Thymus (tissue), 11 donors: ENCODE measurements around the gene ALDH1L1. TPM values are rescaled to one million over a fixed set of nuclear protein-coding genes. Genes with fewer than 3 reads are reported as not detected.

Experiments
- DNase-seq, 9 donors: peaks; one replicate each; pipeline ENCODE4 v3.0.0-alpha.2; 2013; ENCODE audit warnings: low spot score in 9 of 9, low read depth in 6 of 9, missing footprints in 1 of 9
- H3K27ac ChIP-seq, 2 donors: one replicate each; pipeline ENCODE4 v1.5.1; 2013; ENCODE audit warnings: control low read depth in 1 of 2, low read depth in 1 of 2, low read length in 1 of 2, mild to moderate bottlenecking in 1 of 2, moderate library complexity in 1 of 2
- H3K27me3 ChIP-seq, 2 donors: one replicate each; pipeline ENCODE4 v1.5.1; 2013; ENCODE audit warnings: low read length in 1 of 2; ENCODE audit not compliant: control insufficient read depth in 2 of 2, insufficient read depth in 1 of 2
- H3K36me3 ChIP-seq, 2 donors: one replicate each; pipeline ENCODE4 v1.5.1; 2013; ENCODE audit warnings: low read length in 1 of 2, mild to moderate bottlenecking in 1 of 2, moderate library complexity in 1 of 2; ENCODE audit not compliant: control insufficient read depth in 2 of 2, insufficient read depth in 2 of 2
- H3K4me1 ChIP-seq, 2 donors: one replicate each; pipeline ENCODE4 v1.5.1; 2013; ENCODE audit warnings: low read length in 2 of 2; ENCODE audit not compliant: control insufficient read depth in 2 of 2, insufficient read depth in 2 of 2
- H3K4me3 ChIP-seq, 2 donors: one replicate each; pipeline ENCODE4 v1.5.1; 2013; ENCODE audit warnings: low read length in 2 of 2, control low read depth in 1 of 2, mild to moderate bottlenecking in 1 of 2
- H3K9me3 ChIP-seq, 2 donors: one replicate each; pipeline ENCODE4 v1.5.1; 2013; ENCODE audit warnings: low read length in 1 of 2, mild to moderate bottlenecking in 1 of 2; ENCODE audit not compliant: control insufficient read depth in 2 of 2, insufficient read depth in 1 of 2
- WGBS: extraction: QIAGEN DNeasy Blood & Tissue Kit; methylation state at CpG from one replicate; pipeline ENCODE4 v1.1.7; 2013; 5-methylcytosine and 5-hydroxymethylcytosine counted together
- polyA plus RNA-seq: library from polyadenylated mRNA; stranded (reverse); fragments of 200-250 nt; gene quantifications from one replicate; pipeline ENCODE4 v1.2.3, GENCODE V29; 2013
- total RNA-seq: library from RNA; stranded (reverse); fragments of 120-200 nt; gene quantifications from one replicate; pipeline ENCODE4 v1.2.4, GENCODE V29; 2013
- donor health status: healthy.

The ALDH1L1 gene
- total and polyA plus RNA-seq, 2 donors = 0.85 to 15.6 TPM

DNA sequence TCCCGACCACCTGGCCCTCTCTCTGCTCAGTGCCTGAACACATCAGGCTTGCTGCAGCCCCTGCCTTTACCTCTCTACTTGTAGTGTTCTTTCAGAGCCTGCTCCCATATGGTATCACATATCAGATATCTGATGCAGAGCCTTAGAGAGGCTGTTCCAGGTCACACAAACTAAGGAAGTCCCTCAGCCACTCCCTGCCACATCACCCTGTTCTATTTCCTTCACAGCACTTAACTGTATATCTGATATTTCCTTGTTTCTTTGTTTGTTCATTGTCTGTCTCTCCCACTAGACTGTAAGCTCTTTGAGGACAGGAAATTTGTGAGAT is 976 bp upstream of the ALDH1L1 start:
- Histone ChIP-seq H3K27ac (peak overlapping the region in 1 of 2 donors; percentile 6), H3K4me1 (no peaks in the 10 kb centered on the region), H3K9me3 (no peaks in the 10 kb centered on the region), H3K36me3 (no peaks in the 10 kb centered on the region), H3K4me3 (peak overlapping the region in 1 of 2 donors; percentile 5), H3K27me3 (peaks cover 27 to 48% of the 10 kb centered on the region in 2 donors)
- WGBS = 21% methylated on average over 1 of the region's 1 CpG
- no peak for DNase-seq

DNA sequence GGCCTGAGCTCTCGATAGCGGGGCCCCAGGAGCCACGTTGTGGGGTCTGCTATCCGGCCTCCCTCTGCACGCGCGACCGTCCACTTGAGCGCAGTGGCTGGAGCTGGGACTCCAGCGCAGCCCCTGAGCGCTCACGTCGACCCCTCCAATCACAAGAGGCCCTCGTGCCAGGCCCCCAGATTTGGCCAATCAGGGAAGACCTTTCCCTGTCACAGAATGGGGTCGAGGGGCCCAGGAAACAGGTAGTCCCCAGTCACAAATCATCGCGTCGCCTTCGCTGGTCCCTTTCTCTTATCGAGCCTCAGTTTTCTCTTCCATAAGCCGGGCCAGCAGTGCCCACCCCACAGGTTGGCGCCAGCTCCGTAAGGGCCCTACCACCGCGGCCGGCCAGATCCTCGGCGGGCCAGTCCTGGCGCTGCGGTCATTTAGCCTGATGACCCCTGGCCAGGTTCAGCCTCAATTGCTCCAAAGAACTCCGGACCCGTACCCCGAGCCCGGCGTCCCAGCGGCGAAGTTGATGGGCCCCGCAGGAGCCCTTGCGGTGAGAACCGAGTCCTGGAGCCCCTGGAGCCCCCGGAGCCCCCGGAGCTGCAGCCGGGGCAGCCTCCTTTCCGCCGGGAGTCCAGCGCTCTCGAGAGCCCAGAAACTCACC is 435 bp downstream of the ALDH1L1 start:
- no peaks in the 10 kb centered on the region for H3K4me1 ChIP-seq
- H3K9me3 ChIP-seq = no peaks in the 10 kb centered on the region
- no peaks in the 10 kb centered on the region for H3K36me3 ChIP-seq
- peak overlapping the region in 1 of 2 donors; percentile 58 for H3K27ac ChIP-seq
- DNase-seq = no peak
- H3K4me3 ChIP-seq = peak overlapping the region in 1 of 2 donors; percentile 13
- peaks cover 27 to 48% of the 10 kb centered on the region in 2 donors for H3K27me3 ChIP-seq
- 4% methylated on average over 47 of the region's 47 CpGs for WGBS

DNA sequence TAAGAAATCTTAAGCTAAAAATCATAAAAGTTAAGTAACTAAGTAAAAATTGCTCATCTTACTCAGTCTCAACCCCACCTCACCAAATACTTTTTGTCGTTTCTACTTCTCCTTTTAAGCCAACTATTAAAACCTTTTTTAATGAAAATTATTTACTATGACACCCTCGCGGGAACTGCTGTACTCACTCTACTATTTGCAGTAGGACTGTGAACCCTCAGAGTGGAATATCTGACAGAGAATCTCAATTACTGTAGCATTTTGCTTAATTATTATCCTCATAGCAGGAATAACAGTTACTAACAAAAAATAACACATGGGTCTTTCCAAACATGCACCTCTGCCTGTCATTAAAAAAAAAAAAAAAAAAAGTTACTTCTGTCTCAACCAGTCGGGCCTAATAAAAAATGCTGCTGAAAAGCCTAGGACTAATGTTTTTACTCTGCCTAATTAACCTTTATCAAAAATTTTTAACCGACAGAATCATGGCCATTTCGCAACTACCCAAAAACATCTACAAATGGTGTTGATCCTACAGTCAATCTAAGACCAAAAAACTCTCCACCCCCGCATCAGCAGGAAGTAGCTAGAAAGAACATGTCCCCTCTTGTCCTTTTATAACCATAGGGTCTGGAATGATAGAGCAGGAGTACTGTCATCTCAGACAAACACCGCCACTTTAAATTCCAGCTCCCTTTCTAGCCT is 10.2 kb downstream of the ALDH1L1 start:
- H3K4me3 ChIP-seq = no peak overlapping the region
- no peaks in the 10 kb centered on the region for H3K4me1 ChIP-seq
- 93% methylated on average over 8 of the region's 8 CpGs for WGBS
- no peaks in the 10 kb centered on the region for H3K36me3 ChIP-seq
- H3K9me3 ChIP-seq = no peaks in the 10 kb centered on the region
- H3K27me3 ChIP-seq = peaks cover 0 to 5% of the 10 kb centered on the region in 2 donors
- no peak for DNase-seq
- peak overlapping the region in 1 of 2 donors; percentile 13 for H3K27ac ChIP-seq

DNA sequence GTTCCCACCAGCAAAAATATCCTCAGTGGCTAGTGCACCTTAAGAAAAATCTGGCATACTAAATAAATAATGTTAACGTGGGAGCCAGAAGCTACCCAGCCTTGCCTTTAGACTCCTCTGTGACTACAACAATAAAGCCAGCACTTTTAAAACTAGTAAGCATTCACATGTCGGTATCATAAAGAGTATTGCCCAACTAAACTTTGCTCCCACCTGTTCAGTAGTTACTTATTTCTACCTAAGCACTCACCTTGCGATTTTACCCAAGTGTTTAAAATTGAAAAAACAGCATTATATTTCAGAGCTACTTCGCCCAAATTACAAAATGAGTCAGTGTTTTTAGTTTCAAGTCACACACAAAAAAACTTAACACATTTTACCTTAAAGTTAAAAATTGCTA is 12.8 kb downstream of the ALDH1L1 start:
- Histone ChIP-seq H3K4me1 (no peaks in the 10 kb centered on the region), H3K36me3 (no peaks in the 10 kb centered on the region), H3K27ac (no peak overlapping the region), H3K27me3 (peaks cover 0 to 5% of the 10 kb centered on the region in 2 donors), H3K9me3 (no peaks in the 10 kb centered on the region), H3K4me3 (no peak overlapping the region)
- DNase-seq = no peak
- 92% methylated on average over 4 of the region's 4 CpGs for WGBS

DNA sequence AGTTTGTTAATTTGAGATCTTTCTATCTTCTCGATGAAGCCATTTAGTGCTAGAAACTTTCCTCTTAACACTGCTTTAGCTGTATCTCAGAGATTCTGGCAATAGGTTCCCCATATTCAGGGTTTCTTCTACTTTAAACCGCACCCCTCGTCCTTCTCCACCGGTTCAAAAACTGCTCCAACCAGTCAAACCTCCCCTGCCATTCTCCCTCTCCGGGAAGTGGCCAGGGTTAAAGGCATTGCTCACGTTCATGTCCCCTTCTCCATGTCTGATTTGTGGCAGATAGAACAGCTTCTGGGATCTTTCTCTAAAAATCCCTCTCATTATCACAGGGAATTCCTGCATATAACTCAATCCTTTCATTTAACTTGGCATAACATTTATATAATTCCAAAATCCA is 14.4 kb downstream of the ALDH1L1 start:
- Histone ChIP-seq H3K27ac (no peak overlapping the region), H3K27me3 (peaks cover 0 to 5% of the 10 kb centered on the region in 2 donors), H3K4me3 (no peak overlapping the region), H3K9me3 (no peaks in the 10 kb centered on the region), H3K4me1 (no peaks in the 10 kb centered on the region), H3K36me3 (no peaks in the 10 kb centered on the region)
- DNase-seq = no peak
- 69% methylated on average over 6 of the region's 6 CpGs for WGBS

DNA sequence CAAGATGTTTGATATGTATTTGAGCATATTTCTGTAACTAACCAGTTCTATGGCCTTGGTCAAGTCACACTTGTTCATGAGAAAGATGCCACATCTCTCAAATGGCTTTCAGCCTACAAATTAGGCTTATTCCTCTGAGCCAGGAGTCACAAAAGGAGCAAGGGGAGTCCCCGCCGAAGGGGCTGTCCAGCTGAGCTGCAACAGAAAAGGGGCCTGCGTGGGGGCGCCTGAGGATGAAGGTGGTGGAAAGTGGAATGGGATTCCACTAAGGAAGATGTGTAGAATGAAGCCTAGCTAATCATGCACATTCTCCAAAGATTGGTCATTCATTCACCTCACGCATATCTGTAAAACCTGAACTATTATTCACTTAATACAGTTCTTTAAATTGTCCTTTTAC is 19.1 kb downstream of the ALDH1L1 start:
- no peak for DNase-seq

DNA sequence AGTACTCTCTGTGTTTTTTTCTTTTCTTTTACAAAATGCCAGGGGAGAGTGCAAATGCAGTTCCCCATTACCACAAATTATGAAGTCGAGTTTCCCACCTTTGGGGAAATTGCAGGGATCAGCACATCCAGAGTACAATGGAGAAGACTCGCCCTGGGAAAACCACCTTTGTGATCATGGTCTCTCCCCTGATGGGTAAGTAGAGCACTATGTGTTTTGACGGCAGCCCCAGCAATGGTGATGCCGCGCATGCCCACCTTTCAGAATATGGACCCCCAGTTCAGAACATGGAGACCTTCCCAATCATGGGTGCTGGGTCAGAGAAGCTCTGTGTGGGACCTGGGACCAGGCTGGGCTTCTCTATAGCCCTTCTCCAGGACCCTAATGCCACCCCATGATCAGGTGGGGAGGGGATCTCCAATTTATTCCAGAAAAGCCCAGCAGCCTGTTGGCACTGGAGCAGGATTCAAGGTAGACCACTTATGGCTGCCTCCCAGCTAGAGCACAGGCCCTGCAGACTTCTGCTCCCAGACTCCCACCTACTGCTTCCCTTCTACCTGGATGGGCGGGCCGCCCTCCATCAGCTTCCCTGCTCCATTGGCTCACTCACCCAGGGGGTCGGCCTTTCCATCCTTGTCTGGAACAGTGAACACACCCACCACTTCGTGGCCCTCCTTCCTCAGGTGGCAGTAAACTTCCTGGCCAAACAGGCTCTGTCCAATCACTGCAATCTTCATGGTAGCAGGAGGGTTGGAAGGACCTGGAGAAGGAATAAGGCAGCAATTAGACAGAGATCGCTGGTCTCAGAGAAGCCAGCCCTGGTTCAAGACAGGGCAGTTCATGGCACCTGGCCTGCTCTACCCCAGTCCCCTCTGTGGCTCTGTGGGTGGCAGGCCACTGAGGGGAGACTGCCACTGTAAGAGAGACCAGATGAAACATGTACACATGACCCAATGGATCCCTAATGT is 19.9 kb downstream of the ALDH1L1 start:
- Histone ChIP-seq H3K27me3 (no peaks in the 10 kb centered on the region), H3K27ac (no peak overlapping the region), H3K36me3 (no peaks in the 10 kb centered on the region), H3K9me3 (no peaks in the 10 kb centered on the region), H3K4me3 (no peak overlapping the region), H3K4me1 (no peaks in the 10 kb centered on the region)
- WGBS = 93% methylated on average over 10 of the region's 10 CpGs
- DNase-seq = no peak

More for the DNA sequence above, 19.1 kb downstream of the ALDH1L1 start:
- Histone ChIP-seq H3K4me1 (no peaks in the 10 kb centered on the region), H3K4me3 (no peak overlapping the region), H3K27ac (no peak overlapping the region), H3K27me3 (peaks cover 0 to 3% of the 10 kb centered on the region in 2 donors), H3K36me3 (no peaks in the 10 kb centered on the region), H3K9me3 (no peaks in the 10 kb centered on the region)
- 97% methylated on average over 5 of the region's 5 CpGs for WGBS

DNA sequence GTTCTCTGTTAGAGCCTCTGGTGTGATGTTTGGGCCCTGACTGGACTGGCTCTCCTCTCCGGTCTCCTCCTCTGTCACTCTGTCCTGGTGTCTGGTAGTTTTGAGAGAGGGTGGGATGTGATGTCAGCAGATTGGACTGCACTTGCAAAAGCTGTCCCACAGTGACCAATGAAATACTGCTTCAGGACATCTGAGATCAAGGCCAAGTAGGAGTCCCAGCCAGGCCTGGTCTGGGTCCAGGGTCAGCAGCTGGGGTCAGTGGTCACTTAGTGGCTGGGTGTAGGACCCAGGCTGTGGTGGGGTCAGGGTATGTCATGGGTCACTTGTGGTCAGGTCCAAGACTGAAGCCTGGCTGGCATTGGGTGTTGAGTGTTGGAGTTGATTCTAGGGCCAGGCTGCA is 20.9 kb downstream of the ALDH1L1 start:
- Histone ChIP-seq H3K36me3 (no peaks in the 10 kb centered on the region), H3K27ac (no peak overlapping the region), H3K27me3 (no peaks in the 10 kb centered on the region), H3K4me3 (no peak overlapping the region), H3K4me1 (no peaks in the 10 kb centered on the region), H3K9me3 (no peaks in the 10 kb centered on the region)
- WGBS = 100% methylated on average over 1 of the region's 1 CpG
- no peak for DNase-seq
